Measurements from ENCODE around the gene HPD.
A peak's percentile ranks its signal among the peaks of the same experiment; 100 is the strongest.

HPD gene

DNA sequence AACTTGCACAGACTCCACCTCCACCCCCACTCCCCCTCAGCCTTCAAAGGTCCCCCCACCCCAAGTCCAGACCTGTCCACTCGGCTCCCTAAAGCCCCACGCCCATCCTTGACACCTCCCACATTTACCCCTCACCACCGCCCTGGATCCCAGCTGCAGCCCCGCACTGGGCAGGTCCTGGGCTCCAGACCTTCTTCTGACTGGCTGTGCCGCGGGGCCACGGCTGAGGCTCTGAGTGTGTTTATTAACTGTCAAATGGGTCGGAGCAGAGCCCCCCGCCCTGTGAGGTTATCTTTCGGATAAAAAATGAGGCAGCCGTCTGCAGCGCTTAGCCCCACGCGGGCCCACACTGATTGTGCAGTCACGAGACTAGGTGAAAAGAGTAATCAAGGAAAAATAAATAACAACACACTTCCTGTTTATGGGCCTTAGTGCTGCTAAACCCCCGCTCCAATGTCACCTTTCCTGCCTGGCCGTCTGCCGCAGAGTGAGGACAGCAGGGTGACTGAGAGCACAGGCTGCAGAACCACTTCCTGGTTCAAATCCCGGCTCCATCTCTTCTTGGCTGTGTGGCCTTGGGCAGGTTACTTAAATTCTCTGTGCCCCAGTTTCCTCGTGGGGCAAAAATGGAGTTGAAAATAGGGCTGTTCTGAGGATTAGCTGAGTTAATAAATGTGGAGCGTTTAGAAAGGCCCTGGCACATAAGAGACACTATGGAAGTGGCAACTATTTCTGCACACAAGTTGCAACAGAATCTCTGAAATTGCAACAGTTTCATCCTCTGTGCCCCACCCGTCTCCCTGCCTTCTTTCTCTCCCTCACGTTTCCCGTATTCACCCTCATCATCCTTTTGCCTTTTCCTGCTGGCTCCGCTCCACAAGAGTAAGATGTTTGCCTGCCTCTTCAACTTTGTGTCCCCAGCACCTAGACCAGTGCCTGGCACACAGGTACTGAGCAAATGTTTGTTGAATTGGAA is 45.5 kb downstream of the HPD start:
- FAIRE-seq (no peak), DNase-seq (ENCODE audit: insufficient read length, low spot score) (no peak)

DNA sequence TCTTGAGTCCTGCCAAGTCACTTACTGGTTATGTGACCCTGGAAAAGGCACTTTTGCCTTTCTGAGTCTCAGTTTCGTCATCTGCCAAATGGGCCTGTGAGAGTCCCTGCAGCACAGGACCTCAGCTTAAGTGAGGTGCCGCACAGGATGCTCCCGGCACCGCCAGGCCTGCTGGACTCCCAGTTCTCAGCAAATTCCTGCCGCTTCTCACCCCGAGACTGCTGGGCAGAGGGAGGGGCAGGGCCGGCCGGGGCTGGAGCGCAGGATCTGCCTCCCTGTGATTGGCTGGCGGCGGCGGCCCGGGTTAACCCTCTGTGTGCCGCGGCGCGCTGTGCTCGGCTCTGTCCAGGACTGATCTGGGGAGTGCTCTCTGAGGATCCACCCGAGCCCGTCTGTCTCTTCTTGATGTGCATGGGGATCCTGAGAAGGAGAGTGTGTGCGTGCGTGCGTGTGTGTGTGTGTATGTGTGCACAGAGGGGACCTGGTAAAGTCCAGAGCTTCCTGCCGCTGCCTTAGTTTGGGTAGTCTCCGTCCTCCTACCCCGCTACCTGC is 46.3 kb downstream of the HPD start:
- FAIRE-seq: no peak
- no peak for DNase-seq (ENCODE audit: insufficient read length, low spot score)

DNA sequence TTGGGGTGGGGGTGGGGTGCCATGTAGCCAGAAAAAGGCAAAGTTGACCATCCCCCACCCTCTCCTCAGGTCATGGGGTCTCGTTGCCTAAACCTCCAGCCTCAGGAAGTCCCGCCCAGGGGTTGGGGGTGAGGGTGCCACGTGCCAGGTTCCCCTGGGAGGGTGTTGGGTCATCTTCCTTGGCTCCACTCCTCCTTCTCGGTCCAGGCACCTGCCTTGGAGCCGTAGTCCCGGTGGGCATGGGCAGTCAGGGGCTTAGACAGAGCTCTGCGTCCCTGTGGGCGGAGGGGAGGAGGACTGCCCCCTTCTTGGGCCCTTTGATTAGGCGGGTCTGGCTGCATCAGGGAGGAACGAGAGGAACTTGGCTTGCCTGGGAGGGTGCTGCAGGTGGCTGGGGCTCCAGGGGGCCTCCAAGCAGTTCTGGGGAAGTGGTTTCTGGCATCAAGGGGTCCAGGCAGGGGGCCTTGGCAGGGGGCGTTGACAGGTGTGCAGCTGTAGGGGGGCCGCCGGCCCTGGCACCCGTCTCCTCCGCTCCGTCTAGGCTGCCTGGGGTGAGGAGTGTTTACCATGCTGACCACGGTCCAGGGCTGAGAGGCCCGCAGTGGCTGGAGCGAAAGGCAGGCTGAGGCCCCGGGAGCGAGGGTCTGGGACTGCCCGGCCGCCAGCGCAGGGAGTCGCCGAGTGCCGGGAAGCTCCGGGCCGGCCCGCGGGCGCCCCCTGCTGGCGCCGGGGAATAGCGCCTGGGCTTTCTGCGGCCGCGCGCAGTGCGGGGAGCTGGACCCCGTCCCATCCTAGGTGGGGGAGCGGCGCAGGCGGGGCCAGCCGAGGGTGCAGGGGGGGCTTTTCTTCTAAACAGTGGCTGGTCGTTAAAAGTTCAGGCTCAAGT is 47.0 kb downstream of the HPD start:
- no peak for FAIRE-seq
- DNase-seq (ENCODE audit: insufficient read length, low spot score): peak; percentile 80

DNA sequence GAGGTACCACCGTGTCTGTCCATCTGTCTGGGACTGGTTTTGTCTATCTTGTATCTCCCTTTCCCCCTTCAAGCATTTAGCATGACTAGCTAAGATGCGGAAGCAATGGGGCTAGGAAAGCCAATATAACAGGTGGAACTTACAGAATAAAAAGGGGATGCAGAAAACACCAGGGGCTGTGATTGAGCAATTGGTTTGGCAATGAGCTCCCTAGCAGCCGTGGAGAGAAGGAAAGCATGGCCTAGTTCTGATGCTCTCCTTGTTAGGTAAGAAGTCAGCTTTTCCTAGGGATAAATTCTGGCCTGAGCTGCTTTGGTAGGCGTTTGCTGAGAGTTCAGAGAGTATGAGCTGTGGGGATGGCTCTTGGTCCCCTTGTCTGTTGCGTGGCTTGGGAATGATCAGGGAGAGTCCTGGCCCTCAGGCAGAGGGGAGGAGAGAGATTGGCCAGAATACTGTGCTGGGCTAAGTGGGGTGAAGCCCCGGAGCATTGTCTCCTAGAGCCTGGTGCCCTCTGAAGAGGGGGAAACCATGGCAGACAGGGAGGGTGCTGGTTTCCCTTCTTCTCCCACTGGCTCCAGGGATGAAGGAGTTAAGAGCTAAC is 47.7 kb downstream of the HPD start:
- FAIRE-seq: no peak
- DNase-seq (ENCODE audit: insufficient read length, low spot score): no peak

DNA sequence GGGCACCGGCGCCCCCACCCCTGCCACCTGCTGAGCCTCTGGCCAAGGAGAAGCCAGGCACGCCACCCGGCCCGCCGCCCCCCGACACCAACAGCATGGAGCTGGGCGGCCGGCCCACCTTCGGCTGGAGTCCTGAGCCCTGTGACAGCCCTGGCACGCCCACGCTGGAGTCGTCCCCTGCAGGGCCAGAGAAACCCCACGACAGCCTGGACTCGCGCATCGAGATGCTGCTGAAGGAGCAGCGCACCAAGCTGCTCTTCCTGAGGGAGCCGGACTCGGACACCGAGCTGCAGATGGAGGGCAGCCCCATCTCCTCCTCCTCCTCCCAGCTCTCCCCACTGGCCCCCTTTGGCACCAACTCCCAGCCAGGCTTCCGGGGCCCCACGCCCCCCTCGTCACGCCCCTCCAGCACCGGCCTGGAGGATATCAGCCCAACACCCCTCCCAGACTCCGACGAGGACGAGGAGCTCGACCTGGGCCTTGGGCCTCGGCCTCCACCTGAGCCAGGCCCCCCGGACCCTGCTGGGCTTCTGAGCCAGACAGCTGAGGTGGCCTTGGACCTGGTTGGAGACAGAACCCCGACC is 48.3 kb downstream of the HPD start:
- FAIRE-seq: no peak
- no peak for DNase-seq (ENCODE audit: insufficient read length, low spot score)

DNA sequence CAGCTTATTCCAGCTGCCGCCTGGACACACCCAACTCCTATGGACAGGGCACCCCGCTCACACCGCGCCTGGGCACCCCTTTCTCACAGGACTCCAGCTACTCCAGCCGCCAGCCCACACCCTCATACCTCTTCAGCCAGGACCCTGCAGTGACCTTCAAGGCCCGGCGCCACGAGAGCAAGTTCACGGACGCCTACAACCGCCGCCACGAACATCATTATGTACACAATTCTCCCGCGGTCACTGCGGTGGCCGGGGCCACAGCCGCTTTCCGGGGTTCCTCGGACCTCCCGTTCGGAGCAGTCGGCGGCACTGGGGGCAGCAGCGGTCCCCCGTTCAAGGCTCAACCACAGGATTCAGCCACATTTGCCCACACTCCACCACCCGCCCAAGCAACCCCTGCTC is 48.9 kb downstream of the HPD start:
- no peak for DNase-seq (ENCODE audit: insufficient read length, low spot score)
- no peak for FAIRE-seq

DNA sequence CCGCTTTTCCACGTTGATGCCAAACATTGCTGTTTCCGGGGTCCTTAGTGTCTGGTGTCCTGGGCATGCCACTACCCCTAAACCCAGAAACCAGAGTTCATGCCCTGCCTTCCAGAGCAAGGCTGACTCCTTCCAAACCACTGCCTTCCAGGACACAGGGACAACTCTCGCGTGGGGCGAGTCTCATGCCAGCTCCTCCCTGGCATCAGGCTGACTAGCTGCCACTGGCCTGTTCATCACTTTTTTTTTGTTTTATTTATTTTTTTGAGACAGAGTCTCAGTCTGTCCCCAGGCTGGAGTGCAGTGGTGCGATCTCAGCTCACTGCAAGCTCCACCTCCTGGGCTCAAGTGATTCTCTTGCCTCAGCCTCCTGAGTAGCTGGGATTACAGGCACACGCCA is 50.0 kb downstream of the HPD start:
- no peak for FAIRE-seq
- DNase-seq (ENCODE audit: insufficient read length, low spot score): no peak

DNA sequence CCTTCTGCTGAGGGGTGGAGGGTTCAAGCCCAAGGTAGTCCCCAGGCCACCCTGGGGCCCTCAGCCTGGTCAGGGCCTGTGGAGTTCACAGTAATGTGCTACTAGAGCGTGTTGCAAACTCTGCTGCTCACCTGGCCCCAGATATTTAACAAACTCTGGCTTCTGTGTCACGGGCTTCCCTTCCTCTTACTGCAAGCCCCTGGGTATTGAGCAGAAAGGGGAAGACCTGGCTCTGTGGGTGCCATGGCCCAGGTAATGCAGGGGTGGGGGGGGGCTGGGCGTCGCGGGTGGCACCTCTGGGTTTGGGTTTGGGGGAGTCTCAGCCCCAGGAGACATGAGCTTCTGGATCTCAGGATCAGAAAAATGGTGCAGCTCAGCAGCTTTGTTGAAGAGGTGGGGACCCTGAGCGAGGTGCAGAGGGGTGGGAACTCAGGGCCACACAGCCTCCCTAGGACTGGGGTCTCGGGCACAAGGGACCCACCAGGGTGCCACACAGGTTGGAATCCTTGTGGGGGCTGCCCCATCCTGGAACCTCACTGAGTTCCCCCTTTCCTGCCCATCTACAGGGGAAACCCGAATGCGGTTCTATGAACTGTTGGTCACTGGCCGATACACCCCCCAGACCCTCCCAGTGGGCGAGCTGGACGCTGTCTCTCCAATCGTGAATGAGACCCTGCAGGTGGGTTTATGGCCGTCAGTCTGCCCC is 50.9 kb downstream of the HPD start:
- DNase-seq (ENCODE audit: insufficient read length, low spot score) (no peak), FAIRE-seq (no peak)

DNA sequence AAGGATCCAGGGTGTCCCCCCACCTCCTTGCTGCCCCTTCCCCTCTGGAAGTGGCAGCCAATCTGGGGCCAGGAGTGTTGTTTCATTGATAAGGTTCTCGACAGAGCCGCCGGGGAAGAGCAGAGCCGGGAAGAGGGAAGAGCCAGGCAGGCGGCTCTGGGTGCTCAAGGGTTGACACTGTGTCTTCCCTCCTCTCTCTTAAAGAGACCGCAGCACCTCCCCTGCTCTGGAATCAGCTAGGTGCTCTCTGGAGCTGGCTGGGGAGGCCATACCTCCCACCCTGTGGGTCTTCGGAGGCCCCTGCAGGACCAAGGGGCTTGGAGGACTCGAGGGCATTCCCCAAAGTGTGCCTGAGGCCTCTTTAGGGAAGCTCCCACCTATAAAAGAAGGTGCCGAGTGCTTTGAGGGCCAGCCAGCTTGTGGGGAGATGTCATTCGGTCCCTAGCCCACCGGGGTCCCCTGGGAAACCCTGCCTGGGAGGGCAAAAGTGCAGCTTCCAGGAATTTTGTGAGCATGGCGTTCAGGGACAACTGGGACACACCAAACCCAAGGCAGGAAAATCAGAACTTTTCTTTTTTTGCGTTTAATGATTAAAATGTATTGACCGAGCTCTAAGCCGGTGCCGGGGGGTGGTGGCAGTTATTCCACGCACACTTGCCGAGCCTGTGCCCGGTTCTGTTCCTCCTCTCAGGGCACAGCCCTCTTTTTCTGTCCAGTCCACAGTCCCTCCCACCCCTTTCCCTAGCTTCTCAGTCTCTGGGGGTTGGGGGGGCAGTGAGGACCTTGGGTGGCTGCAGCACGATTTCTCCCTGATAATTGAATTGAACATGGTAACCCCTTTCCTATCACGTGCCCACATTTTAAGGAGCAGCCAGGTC is 51.9 kb downstream of the HPD start:
- DNase-seq (ENCODE audit: insufficient read length, low spot score) (no peak), FAIRE-seq (no peak)

DNA sequence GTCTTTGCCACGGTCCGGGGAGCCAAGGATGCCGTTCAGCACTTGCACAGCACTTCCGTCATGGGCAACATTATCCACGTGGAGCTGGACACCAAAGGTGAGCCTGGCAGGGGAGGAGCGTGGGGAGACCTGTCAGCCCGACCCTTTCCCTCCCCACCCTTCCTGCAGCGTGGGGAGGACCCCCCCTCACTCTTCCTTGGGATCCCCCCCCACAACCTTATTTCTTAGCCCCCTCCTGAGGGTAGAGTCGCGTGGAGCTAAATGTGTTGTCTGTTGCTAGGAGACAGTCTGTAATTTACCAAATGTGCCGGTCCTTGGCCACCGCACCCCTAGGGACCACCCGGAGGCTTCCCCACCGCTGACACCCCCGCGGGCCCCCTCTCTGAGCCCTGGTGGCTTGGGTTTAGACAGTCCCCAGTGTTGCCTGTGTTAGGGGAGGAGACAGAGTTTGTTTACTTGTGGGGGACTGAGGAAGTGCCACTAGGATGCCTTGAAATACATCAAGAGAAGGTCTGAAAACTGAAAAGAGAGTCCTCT is 52.6 kb downstream of the HPD start:
- FAIRE-seq: no peak
- no peak for DNase-seq (ENCODE audit: insufficient read length, low spot score)

DNA sequence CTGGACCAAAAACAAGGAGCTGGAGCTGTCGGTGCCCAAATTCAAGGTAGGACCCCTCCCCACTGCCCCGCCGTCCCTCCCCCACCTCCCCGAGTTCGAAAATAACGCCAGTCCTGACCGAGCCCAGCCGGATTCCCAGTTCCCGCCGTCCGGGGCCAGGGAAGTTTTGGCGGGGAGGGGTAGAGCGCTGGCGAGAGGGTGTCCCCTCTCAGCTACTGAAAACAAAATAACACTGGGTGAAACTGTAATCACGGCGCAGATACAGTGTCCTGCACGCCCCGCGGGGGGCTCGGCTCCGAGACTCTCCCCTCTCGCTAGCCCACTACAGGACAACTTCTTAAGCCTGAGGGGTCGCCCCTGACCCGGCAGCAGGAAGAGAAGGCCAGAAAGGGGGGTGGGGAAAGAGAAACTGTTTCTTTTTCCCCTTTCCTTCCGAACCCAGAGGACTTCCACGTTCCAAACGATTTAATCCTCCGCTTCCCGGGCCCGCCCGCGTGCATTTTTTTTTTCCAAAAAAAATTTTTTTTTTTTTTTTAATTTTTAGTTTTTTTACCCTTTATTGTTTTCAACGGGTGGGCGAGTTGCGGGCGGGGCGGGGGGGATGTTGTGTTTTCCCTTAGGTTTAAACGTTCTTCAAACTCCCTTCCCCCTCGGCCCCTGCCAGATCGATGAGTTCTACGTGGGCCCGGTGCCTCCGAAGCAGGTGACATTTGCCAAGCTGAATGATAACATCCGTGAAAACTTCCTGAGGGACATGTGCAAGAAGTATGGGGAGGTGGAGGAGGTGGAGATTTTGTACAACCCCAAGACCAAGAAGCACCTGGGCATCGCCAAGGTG is 53.3 kb downstream of the HPD start:
- no peak for FAIRE-seq
- DNase-seq (ENCODE audit: insufficient read length, low spot score): no peak

DNA sequence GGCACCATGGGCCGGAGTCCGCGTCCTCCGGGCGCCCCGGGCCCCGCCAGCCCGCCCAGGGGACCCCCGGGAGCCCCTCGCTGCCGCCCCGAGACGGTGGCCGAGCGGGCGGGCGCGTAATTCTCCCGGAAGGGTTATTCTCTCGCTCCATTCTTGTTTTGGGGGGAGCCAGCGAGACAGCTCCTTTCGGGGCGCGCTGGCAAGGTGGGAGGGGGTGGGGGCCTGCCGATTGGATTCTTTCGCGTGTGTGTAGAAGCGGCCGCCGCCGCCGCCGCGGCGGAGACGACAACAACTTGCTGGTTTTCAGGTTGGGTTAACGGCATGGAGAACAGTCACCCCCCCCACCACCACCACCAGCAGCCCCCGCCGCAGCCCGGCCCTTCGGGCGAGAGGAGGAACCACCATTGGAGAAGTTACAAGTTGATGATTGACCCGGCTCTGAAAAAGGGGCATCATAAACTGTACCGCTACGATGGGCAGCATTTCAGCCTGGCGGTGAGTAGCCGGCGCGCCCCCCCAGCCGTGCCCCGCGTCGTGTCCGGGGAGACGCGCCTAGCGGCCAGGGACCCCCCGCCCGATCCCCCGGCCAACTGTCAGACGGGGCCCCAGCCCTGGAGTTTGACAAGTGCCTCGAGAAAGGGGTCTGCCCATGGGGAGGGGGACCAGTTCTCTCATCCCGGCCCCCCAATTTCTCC is 54.1 kb downstream of the HPD start:
- FAIRE-seq (no peak), DNase-seq (ENCODE audit: insufficient read length, low spot score) (no peak)

DNA sequence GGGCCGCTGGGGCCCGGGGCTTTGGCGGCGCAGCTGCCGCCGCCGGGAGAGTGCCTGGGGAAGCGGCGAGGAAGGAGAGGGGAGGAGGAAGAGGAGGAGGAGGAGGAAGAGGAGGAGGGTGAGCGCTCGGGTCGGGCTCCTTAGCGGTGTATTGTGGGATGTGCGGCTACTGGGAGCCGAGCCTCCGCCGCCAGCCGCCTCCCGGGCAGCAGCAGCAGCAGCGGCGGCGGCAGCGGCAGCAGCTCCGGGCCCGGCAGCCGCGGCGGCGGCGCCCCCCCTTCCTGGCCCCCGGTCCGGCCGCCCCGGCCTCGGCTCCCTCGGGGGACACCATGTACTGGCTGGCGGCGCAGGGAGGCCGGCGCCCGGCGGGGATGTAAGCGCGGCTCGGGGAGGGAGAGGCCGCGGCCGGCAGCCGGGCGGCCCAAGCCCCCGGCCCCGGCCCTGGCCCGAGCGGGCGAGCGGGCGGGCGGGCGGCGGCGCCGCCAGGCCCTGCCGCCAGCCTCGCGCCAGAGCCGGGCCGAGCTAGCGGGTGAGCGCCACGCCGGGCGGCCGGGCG is 54.7 kb downstream of the HPD start, which contains the start of gene SETD1B:
Gene SETD1B (plus strand): TSS at position 149 of the 556 bp plus-strand sequence. CDS start 729 bp downstream, outside the sequence.
- no peak for DNase-seq (ENCODE audit: insufficient read length, low spot score)
- FAIRE-seq: no peak

DNA sequence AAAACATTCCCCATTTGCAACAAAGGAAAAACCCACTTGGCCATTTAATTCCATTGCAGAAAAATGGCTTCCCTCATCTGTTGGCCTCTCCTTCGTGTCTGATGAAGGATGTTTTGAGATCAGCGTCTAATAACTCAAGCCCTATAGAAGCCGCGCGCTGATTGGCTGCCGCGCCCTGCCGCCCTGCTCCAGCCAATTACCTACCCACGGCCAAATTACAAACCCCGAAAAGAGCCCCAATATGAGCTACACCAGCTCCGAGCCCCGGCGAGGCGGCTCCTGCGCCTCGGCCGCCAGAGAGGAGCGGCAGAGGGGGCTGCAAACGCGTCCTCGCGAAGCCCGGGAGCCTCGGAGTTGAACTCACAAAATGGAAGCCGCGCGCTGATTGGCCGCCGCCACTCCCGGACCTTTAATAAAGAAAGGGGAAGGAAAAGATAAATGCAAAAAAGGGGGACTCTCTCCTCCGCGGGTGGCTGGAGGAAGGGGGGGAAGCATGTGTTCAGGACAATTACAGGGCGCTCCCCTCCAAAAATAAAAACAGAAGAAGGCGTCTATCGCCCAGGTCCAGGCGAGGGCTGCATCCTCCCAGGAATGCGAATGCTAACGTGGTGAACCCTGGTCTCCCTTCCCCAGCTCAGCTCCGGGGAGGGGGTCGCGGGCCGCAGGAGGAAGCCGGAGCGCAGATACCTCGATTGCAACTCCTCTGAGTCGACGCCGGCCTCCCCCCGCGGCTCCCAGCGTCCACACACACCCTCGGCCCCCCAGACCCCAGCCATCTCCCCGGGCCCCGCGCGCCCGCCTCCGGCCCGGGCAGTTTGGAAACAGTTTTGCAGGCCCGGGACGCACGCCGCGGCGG is 55.6 kb downstream of the HPD start:
- FAIRE-seq (no peak), DNase-seq (ENCODE audit: insufficient read length, low spot score) (peak; percentile 93)

DNA sequence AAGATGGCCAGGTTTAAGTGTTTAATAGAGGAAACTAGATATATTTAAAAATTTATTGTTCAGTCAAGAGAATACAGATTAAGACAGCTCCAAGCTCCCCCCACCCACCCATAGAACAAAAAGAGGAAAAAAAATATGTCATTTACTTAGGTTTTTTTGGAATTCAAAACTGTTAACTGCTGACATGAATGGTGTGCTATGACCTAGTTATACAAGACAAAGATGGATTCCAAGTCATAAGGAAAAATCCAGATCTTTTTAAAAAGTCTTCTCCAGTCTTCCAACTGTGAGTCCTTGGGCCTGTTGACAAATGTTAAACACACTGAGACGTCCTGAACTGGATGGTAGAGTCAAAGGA is 56.2 kb downstream of the HPD start:
- no peak for DNase-seq (ENCODE audit: insufficient read length, low spot score)
- FAIRE-seq: no peak

Data from HTR-8/SVneo (cell line).